Stomach (tissue), 9 donors: ENCODE data around the gene SMG5. TPM values are rescaled to one million over a fixed set of nuclear protein-coding genes. Genes with fewer than 3 reads are reported as not detected.

Source experiments
- DNase-seq, 2 donors: peaks; one replicate each; pipeline versions ENCODE4 v3.0.0 to v3.0.0-alpha.2; 2013 to 2019
- H3K27ac ChIP-seq, 5 donors: fragments of 200-600 bp in 4 of 5; sonication (generic) in 4 of 5; one replicate each; pipeline ENCODE4 v1.5.1; 2013 to 2019; ENCODE audit warnings: mild to moderate bottlenecking in 1 of 5, moderate library complexity in 1 of 5
- H3K27me3 ChIP-seq, 3 donors: fragments of 200-600 bp; sonication (generic); one replicate each; pipeline ENCODE4 v1.5.1; 2017 to 2019; ENCODE audit warnings: mixed run types in 1 of 3
- H3K36me3 ChIP-seq, 4 donors: fragments of 200-600 bp; sonication (generic); 1 replicate in 3 of 4; 2 replicates in 1 of 4; pipeline ENCODE4 v1.5.1; 2016 to 2019
- H3K4me1 ChIP-seq, 4 donors: fragments of 200-600 bp; sonication (generic); one replicate each; pipeline ENCODE4 v1.5.1; 2016 to 2019
- H3K4me3 ChIP-seq, 4 donors: fragments of 200-600 bp; sonication (generic) in 3 of 4; one replicate each; pipeline ENCODE4 v1.5.1; 2016 to 2019; ENCODE audit warnings: mild to moderate bottlenecking in 1 of 4
- H3K9me3 ChIP-seq, 4 donors: fragments of 200-600 bp; sonication (generic); one replicate each; pipeline ENCODE4 v1.5.1; 2016 to 2019
- EP300 ChIP-seq: sonication (generic); formaldehyde crosslinking; IDR thresholded peaks from one replicate; pipeline ENCODE4 v1.6.1; 2017; ENCODE audit warnings: antibody characterized with exemption
- POLR2A ChIP-seq, 4 donors: fragments of 450-650 bp; IDR thresholded peaks; one replicate each; pipeline ENCODE4 v1.6.1; 2016; ENCODE audit warnings: antibody characterized with exemption in 4 of 4, control low read depth in 2 of 4, mild to moderate bottlenecking in 1 of 4, moderate library complexity in 1 of 4
- POLR2AphosphoS5 ChIP-seq, 3 donors: sonication (generic); formaldehyde crosslinking; IDR thresholded peaks; one replicate each; pipeline ENCODE4 v1.6.1; 2016; ENCODE audit warnings: antibody characterized with exemption in 3 of 3
- WGBS, 5 donors: extraction: QIAGEN DNeasy Blood & Tissue Kit in 3 of 5; methylation state at CpG; one replicate each; pipeline versions ENCODE4 v1.1.5 to v1.1.7; 2013 to 2018; 5-methylcytosine and 5-hydroxymethylcytosine counted together
- intact Hi-C: fragments of 100-400 bp; cut with DNase I; formaldehyde crosslinking; loops from one replicate; pipeline ENCODE4 v1.15.1; 2023; ENCODE audit warnings: low total_unique reads
- polyA plus RNA-seq, 3 donors: library from polyadenylated mRNA; stranded (reverse); fragments of 200-250 nt; gene quantifications; one replicate each; pipeline ENCODE4 v1.2.3, GENCODE V29; 2013
- total RNA-seq, 5 donors: library from RNA; depleted of rRNA; stranded (reverse); fragments of >200 nt; gene quantifications; one replicate each; pipeline versions ENCODE4 v1.1.0 to v1.2.3, GENCODE V29; 2014 to 2016
- TF ChIP-seq, protein P1 (sequence below), 7 experiments: fragments of 450-650 bp in 4 of 7; fragments of 200-600 bp in 3 of 7; sonication (generic) in 3 of 7; IDR thresholded peaks; one replicate each; pipeline ENCODE4 v1.5.1; 2016 to 2019; ENCODE audit warnings: antibody characterized with exemption in 7 of 7, control low read depth in 2 of 7, mild to moderate bottlenecking in 1 of 7
- donor health status: healthy with polysubstance abuse.
- donor health status: Bipolar disorder and iron deficiency.
- donor health status: healthy.

The SMG5 gene
- total and polyA plus RNA-seq, 8 donors = 20.2 to 199 (median 36.5) TPM

DNA sequence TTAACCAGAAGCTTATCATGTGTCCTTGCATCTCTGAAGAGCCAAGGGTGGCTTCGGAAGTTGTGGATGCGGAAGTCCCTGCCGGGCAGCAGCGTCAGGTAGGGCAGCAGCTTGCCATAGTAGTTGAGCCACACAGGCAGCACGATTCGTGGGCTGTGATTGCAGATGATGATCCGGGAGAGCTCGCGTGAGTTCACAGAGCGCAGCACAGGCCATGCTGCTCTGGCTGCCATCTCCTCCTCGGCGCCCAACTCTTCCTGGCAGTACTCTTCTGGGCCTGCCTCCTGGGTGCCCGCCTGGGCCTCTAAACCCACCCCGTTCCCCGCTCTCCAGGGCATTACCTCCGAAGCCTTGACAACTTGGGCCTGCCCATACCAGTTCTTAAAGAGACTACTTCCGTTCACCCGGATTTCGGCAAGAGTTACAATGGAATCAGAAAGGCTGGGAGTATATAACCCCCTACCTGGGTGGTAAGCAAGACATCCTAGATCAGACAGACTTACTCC is 16.3 kb upstream of the SMG5 start, which contains the start of gene VHLL:
Gene VHLL (minus strand): TSS at position 456 of the 506 bp plus-strand sequence. CDS start 118 bp downstream, at position 338.
- peaks cover 8 to 20% (median 16%) of the 10 kb centered on the region in 4 donors for H3K4me1 ChIP-seq
- no peak within 1 kb of the TSS for H3K4me3 ChIP-seq
- intact Hi-C loops = no loop called here
- 89 to 94% (median 90%) methylated on average over 15 to 19 of the region's 19 CpGs for WGBS, 5 donors
- no peak for TF ChIP-seq EP300
- H3K36me3 ChIP-seq = peaks cover 0 to 5% (median 3%) of the 10 kb centered on the region in 4 donors
- no peaks in the 10 kb centered on the region for H3K27me3 ChIP-seq
- H3K27ac ChIP-seq = no peak within 1 kb of the TSS
- no peaks in the 10 kb centered on the region for H3K9me3 ChIP-seq
- DNase-seq = no peak

DNA sequence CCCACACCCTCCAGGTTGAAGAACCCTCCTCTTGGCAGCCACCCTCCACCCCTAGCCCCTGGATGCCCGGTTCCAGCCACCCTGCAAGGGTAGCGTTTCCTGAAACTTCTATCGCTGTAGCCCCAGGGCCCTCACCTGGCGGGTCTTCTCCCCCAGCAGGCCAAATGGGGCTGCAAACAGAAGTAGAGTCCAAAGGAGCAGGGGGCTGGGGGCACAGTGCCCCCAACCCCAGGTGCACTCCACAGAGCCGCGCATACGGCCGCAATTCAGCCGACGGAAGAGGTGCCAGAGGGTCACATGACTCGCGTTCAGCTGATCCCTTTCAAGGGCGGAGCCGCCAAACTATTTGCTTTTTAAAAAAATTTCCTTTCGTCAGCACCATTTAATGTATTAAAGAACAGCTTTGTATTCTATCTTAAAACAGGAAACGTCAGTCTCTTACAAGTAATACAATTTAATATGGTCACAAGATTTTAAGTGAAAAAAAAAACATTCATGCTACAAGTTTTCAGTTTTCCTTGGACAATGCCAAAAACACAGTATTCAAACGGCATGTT is 12.8 kb upstream of the SMG5 start, which contains the start of gene GLMP:
Gene GLMP (minus strand): TSS at position 289 of the 557 bp plus-strand sequence. CDS start 34 bp downstream, at position 255.
- H3K9me3 ChIP-seq = no peaks in the 10 kb centered on the region
- H3K4me3 ChIP-seq = peak within 1 kb of the TSS; percentile 59 to 88 (median 74)
- H3K4me1 ChIP-seq = peaks cover 14 to 51% (median 41%) of the 10 kb centered on the region in 4 donors
- peak within 1 kb of the TSS; percentile 38 to 79 (median 72) for H3K27ac ChIP-seq
- H3K27me3 ChIP-seq = no peaks in the 10 kb centered on the region
- peak; percentile 78 to 92 for DNase-seq
- TF ChIP-seq POLR2AphosphoS5 (IDR thresholded peaks at IDR 0.05) (peak; percentile 42 to 73 (median 45)), POLR2A (IDR thresholded peaks at IDR 0.05) (no peak)
- 0 to 1% (median 0%) methylated on average over 17 of the region's 17 CpGs for WGBS, 5 donors
- intact Hi-C loops = no loop called here
- peaks cover 0 to 18% (median 12%) of the 10 kb centered on the region in 4 donors for H3K36me3 ChIP-seq

DNA sequence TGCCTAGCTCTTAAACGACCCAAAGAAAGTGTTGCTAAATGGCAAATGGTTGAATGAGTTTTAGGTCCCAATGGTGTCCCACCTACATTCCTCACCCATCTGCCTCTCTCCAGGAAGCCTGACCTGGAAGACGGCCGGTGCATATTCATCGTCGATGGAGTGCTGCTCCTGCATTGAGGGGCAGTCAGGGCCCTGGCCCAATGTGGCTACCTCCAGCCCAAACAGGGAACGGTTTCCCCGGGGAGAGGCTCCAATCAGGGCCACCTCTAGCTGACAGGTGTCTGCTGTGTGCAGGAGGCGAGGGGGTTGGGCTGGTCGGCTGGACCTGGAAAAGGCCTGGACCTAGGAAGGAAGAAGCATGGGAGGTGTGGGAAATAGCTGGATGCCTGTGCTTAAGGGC is 11.3 kb upstream of the SMG5 start:
- WGBS, 5 donors = 84 to 94% (median 91%) methylated on average over 9 of the region's 9 CpGs
- no peaks in the 10 kb centered on the region for H3K9me3 ChIP-seq
- H3K4me3 ChIP-seq = no peak overlapping the region
- no peak for DNase-seq
- H3K4me1 ChIP-seq = peaks cover 14 to 57% (median 45%) of the 10 kb centered on the region in 4 donors
- H3K27me3 ChIP-seq = no peaks in the 10 kb centered on the region
- H3K27ac ChIP-seq = peak overlapping the region in 1 of 5 donors; percentile 72
- intact Hi-C loops = no loop called here
- peaks cover 3 to 31% (median 20%) of the 10 kb centered on the region in 4 donors for H3K36me3 ChIP-seq
- TF ChIP-seq, protein P1, sequence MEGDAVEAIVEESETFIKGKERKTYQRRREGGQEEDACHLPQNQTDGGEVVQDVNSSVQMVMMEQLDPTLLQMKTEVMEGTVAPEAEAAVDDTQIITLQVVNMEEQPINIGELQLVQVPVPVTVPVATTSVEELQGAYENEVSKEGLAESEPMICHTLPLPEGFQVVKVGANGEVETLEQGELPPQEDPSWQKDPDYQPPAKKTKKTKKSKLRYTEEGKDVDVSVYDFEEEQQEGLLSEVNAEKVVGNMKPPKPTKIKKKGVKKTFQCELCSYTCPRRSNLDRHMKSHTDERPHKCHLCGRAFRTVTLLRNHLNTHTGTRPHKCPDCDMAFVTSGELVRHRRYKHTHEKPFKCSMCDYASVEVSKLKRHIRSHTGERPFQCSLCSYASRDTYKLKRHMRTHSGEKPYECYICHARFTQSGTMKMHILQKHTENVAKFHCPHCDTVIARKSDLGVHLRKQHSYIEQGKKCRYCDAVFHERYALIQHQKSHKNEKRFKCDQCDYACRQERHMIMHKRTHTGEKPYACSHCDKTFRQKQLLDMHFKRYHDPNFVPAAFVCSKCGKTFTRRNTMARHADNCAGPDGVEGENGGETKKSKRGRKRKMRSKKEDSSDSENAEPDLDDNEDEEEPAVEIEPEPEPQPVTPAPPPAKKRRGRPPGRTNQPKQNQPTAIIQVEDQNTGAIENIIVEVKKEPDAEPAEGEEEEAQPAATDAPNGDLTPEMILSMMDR (IDR thresholded peaks at IDR 0.05) = no peak
- no peak for TF ChIP-seq EP300

DNA sequence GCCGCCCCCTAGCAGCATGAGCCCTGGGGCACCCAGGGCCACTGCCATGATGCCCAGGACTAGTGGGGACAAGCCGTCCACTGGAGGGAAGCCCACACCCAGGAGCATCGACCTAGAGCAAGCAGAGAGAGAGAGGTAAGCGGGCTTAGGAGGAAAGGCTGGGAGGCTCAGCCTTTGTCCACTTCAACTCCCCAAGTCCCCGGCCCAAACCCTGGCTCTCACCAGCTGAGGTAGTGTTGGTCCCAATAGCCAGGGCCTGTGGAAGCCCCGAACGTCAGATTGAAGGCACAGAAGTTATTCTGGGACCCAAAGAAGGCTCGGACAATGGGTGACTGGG is 10.4 kb upstream of the SMG5 start:
- Histone ChIP-seq H3K27ac (peak overlapping the region in 1 of 5 donors; percentile 87), H3K4me3 (no peak overlapping the region), H3K36me3 (peaks cover 3 to 35% (median 27%) of the 10 kb centered on the region in 4 donors), H3K27me3 (no peaks in the 10 kb centered on the region), H3K4me1 (peaks cover 14 to 57% (median 45%) of the 10 kb centered on the region in 4 donors), H3K9me3 (no peaks in the 10 kb centered on the region)
- TF ChIP-seq, protein P1 (IDR thresholded peaks at IDR 0.05) = no peak
- TF ChIP-seq EP300 (no peak), POLR2A (IDR thresholded peaks at IDR 0.05) (no peak), POLR2AphosphoS5 (IDR thresholded peaks at IDR 0.05) (no peak)
- intact Hi-C loops = no loop called here
- no peak for DNase-seq
- 92 to 94% (median 92%) methylated on average over 6 to 8 of the region's 8 CpGs for WGBS, 5 donors

DNA sequence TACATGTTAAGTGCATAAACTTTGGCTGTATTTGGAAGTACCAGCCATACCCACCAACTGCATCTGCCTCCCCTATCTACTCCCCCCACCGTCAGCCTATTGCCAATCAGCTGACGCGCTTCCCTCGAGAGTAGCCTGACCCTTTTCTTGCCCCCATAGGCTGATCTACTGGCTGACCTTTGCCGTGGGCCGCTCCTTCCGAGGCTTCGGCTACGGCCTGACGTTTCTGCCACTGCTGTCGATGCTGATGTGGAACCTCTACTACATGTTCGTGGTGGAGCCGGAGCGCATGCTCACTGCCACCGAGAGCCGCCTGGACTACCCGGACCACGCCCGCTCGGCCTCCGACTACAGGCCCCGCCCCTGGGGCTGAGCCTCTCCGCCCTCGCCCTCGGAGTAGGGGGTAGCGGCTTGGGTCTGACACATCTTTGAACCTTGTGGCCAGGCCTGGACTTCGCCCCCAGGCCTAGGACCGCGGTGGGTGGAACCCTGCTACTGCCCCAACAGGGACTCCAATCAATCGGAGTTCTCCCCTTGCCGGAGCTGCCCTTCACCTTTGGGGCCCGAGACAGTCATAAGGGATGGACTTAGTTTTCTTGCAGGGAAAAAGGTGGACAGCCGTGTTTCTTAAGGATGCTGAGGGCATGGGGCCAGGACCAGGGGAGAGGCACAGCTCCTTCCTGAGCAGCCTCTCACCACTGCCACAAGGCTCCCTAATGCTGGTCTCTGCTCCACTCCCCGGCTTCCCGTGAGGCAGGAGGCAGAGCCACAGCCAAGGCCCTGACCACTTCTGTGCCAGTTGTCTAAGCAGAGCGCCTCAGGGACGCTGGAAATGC is 8.8 kb upstream of the SMG5 start:
- Histone ChIP-seq H3K27me3 (no peaks in the 10 kb centered on the region), H3K9me3 (no peaks in the 10 kb centered on the region), H3K4me3 (peak overlapping the region; percentile 44 to 54 (median 48)), H3K27ac (peak overlapping the region; percentile 69 to 87 (median 75)), H3K4me1 (peaks cover 14 to 57% (median 45%) of the 10 kb centered on the region in 4 donors), H3K36me3 (peaks cover 3 to 38% (median 33%) of the 10 kb centered on the region in 4 donors)
- peak; percentile 92 to 96 for DNase-seq
- peak in 2 of 3 donors; percentile 77 to 81 for TF ChIP-seq POLR2AphosphoS5 (IDR thresholded peaks at IDR 0.05)
- TF ChIP-seq POLR2A (IDR thresholded peaks at IDR 0.05) = peak in 1 of 4 donors; percentile 32
- TF ChIP-seq, protein P1 (IDR thresholded peaks at IDR 0.05) = no peak
- intact Hi-C loops = no loop called here
- WGBS, 5 donors = 9 to 26% (median 13%) methylated on average over 22 to 37 of the region's 37 CpGs
